Kidney (tissue), 14 donors: Measurements from ENCODE around the gene HSPA12A. TPM values are rescaled to one million over a fixed set of nuclear protein-coding genes. Genes with fewer than 3 reads are reported as not detected.

Source experiments
- DNase-seq, 5 donors: peaks; one replicate each; pipeline ENCODE4 v3.0.0-alpha.2; 2013 to 2020
- FAIRE-seq: peaks from 2 replicates; lab custom pipeline; 2012; peaks lifted over from hg19 to GRCh38; lab: Jason Lieb, UNC
- H3K27ac ChIP-seq, 2 donors: one replicate each; pipeline ENCODE4 v1.7.0; 2013; ENCODE audit warnings: low read depth in 2 of 2, low read length in 2 of 2, inconsistent platforms in 1 of 2
- H3K27me3 ChIP-seq: one replicate; pipeline ENCODE4 v1.7.1; 2013; ENCODE audit warnings: low read length, inconsistent platforms; ENCODE audit not compliant: control insufficient read depth, insufficient read depth
- H3K36me3 ChIP-seq, 3 donors: one replicate each; pipeline versions ENCODE4 v1.7.0 to v1.7.1; 2013; ENCODE audit warnings: low read length in 3 of 3, control low read depth in 1 of 3, inconsistent platforms in 1 of 3; ENCODE audit not compliant: insufficient read depth in 3 of 3, control insufficient read depth in 2 of 3
- H3K4me1 ChIP-seq, 3 donors: one replicate each; pipeline versions ENCODE4 v1.7.0 to v1.7.1; 2013; ENCODE audit warnings: low read length in 3 of 3, inconsistent platforms in 1 of 3, low read depth in 1 of 3; ENCODE audit not compliant: control insufficient read depth in 2 of 3, insufficient read depth in 2 of 3
- H3K4me3 ChIP-seq, 3 donors: one replicate each; pipeline versions ENCODE4 v1.7.0 to v1.8.1; 2013; ENCODE audit warnings: low read length in 3 of 3, control low read depth in 1 of 3, inconsistent platforms in 1 of 3
- H3K9ac ChIP-seq, 3 donors: one replicate each; pipeline versions ENCODE4 v1.7.0 to v1.7.1; 2013; ENCODE audit warnings: low read length in 3 of 3, control low read depth in 1 of 3, inconsistent platforms in 1 of 3
- H3K9me3 ChIP-seq, 3 donors: one replicate each; pipeline versions ENCODE4 v1.7.0 to v1.7.1; 2013; ENCODE audit warnings: low read length in 3 of 3, control low read depth in 1 of 3, inconsistent platforms in 1 of 3; ENCODE audit not compliant: control insufficient read depth in 2 of 3, insufficient read depth in 1 of 3
- intact Hi-C: fragments of 100-400 bp; cut with DNase I; formaldehyde crosslinking; loops from one replicate; pipeline ENCODE4 v1.11.1; 2022
- polyA plus RNA-seq: library from polyadenylated mRNA; stranded (reverse); fragments of 350-450 nt; fragmentation: Illumina TruSeq; extraction: RNeasy Lipid Tissue Mini Kit (QIAGEN cat#74804); gene quantifications from one replicate; pipeline ENCODE4 v1.2.3, GENCODE V29; 2014; ENCODE audit warnings: low read depth, low replicate concordance; ENCODE audit not compliant: insufficient read depth
- total RNA-seq: library from RNA; stranded (reverse); fragmentation: NEBNext Ultra II Directional; extraction: Animal tissue kit (Norgen Biotek cat#: 25700); gene quantifications from one replicate; pipeline ENCODE4 v1.2.1, GENCODE V29; 2021
- TF ChIP-seq, protein P1 (sequence below): IDR thresholded peaks from 3 replicates; pipeline ENCODE4 v1.5.1; 2012; ENCODE audit warnings: mild to moderate bottlenecking, moderate library complexity, borderline replicate concordance; ENCODE audit not compliant: insufficient read depth; ENCODE audit errors: extremely low read depth
- donor health status: control.
- donor health status: control.
- donor health status: control.
- donor health status: control.
- donor health status: control.
- donor health status: DM: yes; HTN: yes; CAD: no.
- donor health status: Normal renal cell carcinoma (clear cell type).

HSPA12A gene
- total and polyA plus RNA-seq, 2 donors from 2014 or later: 18.9 to 33.5 TPM

GRCh38 chr10:116655568-116655967, 86.8 kb downstream of the HSPA12A start:
- no peak overlapping the region for H3K27ac ChIP-seq
- no peaks in the 10 kb centered on the region for H3K36me3 ChIP-seq
- no peaks in the 10 kb centered on the region for H3K27me3 ChIP-seq
- DNase-seq (no peak), FAIRE-seq (no peak)
- H3K9ac ChIP-seq: no peak overlapping the region
- intact Hi-C loops: no loop called here
- no peaks in the 10 kb centered on the region for H3K4me1 ChIP-seq
- H3K4me3 ChIP-seq: no peak overlapping the region
- TF ChIP-seq, protein P1, sequence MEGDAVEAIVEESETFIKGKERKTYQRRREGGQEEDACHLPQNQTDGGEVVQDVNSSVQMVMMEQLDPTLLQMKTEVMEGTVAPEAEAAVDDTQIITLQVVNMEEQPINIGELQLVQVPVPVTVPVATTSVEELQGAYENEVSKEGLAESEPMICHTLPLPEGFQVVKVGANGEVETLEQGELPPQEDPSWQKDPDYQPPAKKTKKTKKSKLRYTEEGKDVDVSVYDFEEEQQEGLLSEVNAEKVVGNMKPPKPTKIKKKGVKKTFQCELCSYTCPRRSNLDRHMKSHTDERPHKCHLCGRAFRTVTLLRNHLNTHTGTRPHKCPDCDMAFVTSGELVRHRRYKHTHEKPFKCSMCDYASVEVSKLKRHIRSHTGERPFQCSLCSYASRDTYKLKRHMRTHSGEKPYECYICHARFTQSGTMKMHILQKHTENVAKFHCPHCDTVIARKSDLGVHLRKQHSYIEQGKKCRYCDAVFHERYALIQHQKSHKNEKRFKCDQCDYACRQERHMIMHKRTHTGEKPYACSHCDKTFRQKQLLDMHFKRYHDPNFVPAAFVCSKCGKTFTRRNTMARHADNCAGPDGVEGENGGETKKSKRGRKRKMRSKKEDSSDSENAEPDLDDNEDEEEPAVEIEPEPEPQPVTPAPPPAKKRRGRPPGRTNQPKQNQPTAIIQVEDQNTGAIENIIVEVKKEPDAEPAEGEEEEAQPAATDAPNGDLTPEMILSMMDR: no peak
- H3K9me3 ChIP-seq: no peaks in the 10 kb centered on the region

DNA sequence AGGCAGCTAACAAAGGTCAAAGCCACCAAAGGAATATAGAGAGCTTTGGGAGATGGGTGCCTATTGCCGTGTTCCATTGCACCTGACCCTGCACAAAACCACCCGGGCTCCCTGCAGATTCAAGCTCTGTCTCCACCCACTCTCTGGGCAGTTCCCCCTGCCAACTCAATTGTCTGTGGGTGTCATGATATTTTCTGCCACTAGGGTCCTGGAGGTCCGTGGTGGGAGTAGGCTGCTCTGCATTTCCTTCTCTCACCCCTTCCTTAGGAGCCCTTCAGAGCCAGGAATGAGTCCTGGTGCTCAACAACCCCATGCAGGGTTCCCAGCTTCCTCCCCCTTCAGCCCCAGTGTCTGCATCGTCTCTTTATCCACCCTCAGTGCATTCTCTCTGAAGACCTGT, 87.5 kb downstream of the HSPA12A start:
- H3K9ac ChIP-seq: no peak overlapping the region
- FAIRE-seq (no peak), DNase-seq (no peak)
- TF ChIP-seq, protein P1: no peak
- no peak overlapping the region for H3K4me3 ChIP-seq
- intact Hi-C loops: no loop called here
- no peak overlapping the region for H3K27ac ChIP-seq
- H3K4me1 ChIP-seq: no peaks in the 10 kb centered on the region
- H3K27me3 ChIP-seq: no peaks in the 10 kb centered on the region
- no peaks in the 10 kb centered on the region for H3K9me3 ChIP-seq
- no peaks in the 10 kb centered on the region for H3K36me3 ChIP-seq

- Histone ChIP-seq H3K4me1 (no peaks in the 10 kb centered on the region), H3K9me3 (no peaks in the 10 kb centered on the region), H3K36me3 (no peaks in the 10 kb centered on the region), H3K4me3 (no peak overlapping the region), H3K27me3 (no peaks in the 10 kb centered on the region), H3K9ac (no peak overlapping the region), H3K27ac (no peak overlapping the region)
- TF ChIP-seq, protein P1: no peak
- FAIRE-seq (no peak), DNase-seq (no peak)
- intact Hi-C loops: no loop called here
Measured at GRCh38 chr10:116653885-116654284, 88.5 kb downstream of the HSPA12A start.

DNA sequence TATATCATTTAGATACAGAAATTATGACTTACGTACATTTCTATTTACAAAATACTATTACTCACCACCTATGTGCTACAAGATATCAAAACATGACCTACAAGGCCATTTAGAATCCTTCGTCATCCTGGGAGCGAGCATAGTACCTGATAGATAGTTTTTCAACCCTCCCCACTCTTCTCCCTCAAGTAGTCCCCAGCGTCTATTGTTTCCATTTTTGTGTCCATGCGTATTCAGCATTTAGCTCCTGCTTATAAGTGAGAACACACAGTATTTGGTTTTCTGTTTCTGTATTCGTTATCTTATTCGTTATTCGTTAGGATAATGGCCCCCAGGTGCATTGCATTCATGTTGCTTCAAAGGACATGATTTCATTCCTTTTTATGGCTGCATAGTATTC, 93.5 kb downstream of the HSPA12A start:
- TF ChIP-seq, protein P1: no peak
- DNase-seq: no peak
- Histone ChIP-seq H3K9me3 (no peaks in the 10 kb centered on the region), H3K4me1 (no peaks in the 10 kb centered on the region), H3K9ac (no peak overlapping the region), H3K27me3 (no peaks in the 10 kb centered on the region), H3K4me3 (no peak overlapping the region), H3K27ac (no peak overlapping the region), H3K36me3 (no peaks in the 10 kb centered on the region)
- intact Hi-C loops: no loop called here
- no peak for FAIRE-seq
